Activated CD4-positive, alpha-beta T cell treated with anti-CD3 and anti-CD28 coated beads for 48 hours (primary cell): ENCODE measurements around the gene JMJD8.
"Not testable (repeated sequence)": the region's sequence is repeated elsewhere in the genome, so short reads cannot be mapped to it uniquely, and the experiment has no call there.

ENCODE experiments used
- DNase-seq: peaks from one replicate; pipeline ENCODE4 v3.0.0-alpha.2; 2020

JMJD8 gene

GRCh38 chr16:708019-708418 is 23.9 kb upstream of the JMJD8 start:
- no peak for DNase-seq

GRCh38 chr16:707062-707538 is 23.0 kb upstream of the JMJD8 start:
- DNase-seq: no peak

GRCh38 chr16:706189-707061 is 22.3 kb upstream of the JMJD8 start:
- DNase-seq: no peak

- DNase-seq: no peak
These were observed 21.5 kb upstream of the JMJD8 start, which contains the start of gene FBXL16 for GRCh38 chr16:705431-706188. Gene FBXL16, minus strand, starts transcription at chr16:705801. Its CDS starts 8,396 bp downstream, at chr16:697405.

- DNase-seq: no peak
These were observed 20.6 kb upstream of the JMJD8 start for GRCh38 chr16:704552-705380.

GRCh38 chr16:704047-704446 is 19.9 kb upstream of the JMJD8 start:
- DNase-seq: no peak

GRCh38 chr16:703406-703805 is 19.3 kb upstream of the JMJD8 start:
- no peak for DNase-seq

- no peak for DNase-seq
These were observed 18.2 kb upstream of the JMJD8 start for GRCh38 chr16:702341-702740.

GRCh38 chr16:700684-701584 is 16.8 kb upstream of the JMJD8 start:
- DNase-seq: no peak

GRCh38 chr16:698911-699671 is 15.0 kb upstream of the JMJD8 start:
- no peak for DNase-seq

GRCh38 chr16:695355-696089 is 11.4 kb upstream of the JMJD8 start:
- peak; percentile 79 for DNase-seq

- DNase-seq: no peak
These were observed 10.8 kb upstream of the JMJD8 start for GRCh38 chr16:694863-695354.

- DNase-seq: no peak
These were observed 10.2 kb upstream of the JMJD8 start for GRCh38 chr16:694187-694862.

- no peak for DNase-seq
These were observed 9.6 kb upstream of the JMJD8 start for GRCh38 chr16:693766-694165.

GRCh38 chr16:693364-693763 is 9.2 kb upstream of the JMJD8 start:
- no peak for DNase-seq

- no peak for DNase-seq
These were observed 8.4 kb upstream of the JMJD8 start for GRCh38 chr16:692356-693108.

GRCh38 chr16:691242-691641 is 7.1 kb upstream of the JMJD8 start:
- DNase-seq: not testable (repeated sequence)

- no peak for DNase-seq
These were observed 5.2 kb upstream of the JMJD8 start for GRCh38 chr16:689175-689897.
